Measurements from ENCODE around the gene FRMD8. TPM values are rescaled to one million over a fixed set of nuclear protein-coding genes. Genes with fewer than 3 reads are reported as not detected.

The FRMD8 gene
- polyA plus RNA-seq, 3 donors = 33.7 to 41.2 (median 35.4) TPM

GRCh38 chr11:65340226-65340625, 46.2 kb upstream of the FRMD8 start:
- Mint-ChIP-seq H3K27me3 (ENCODE audit: low read depth in 3 of 3) (no peaks in the 10 kb centered on the region), H3K27ac (peak overlapping the region in 2 of 7 donors; percentile 13 to 42), H3K4me1 (peaks cover 13% of the 10 kb centered on the region), H3K36me3 (peaks cover 61 to 78% of the 10 kb centered on the region in 2 donors), H3K4me3 (no peak overlapping the region), H3K9me3 (peaks cover 0 to 1% (median 0%) of the 10 kb centered on the region in 7 donors)
- Histone ChIP-seq H3K9ac (ENCODE audit: insufficient read depth, low read length, poor library complexity, severe bottlenecking) (no peak overlapping the region), H3K4me2 (replicated peaks; ENCODE audit: extremely low read depth, low read length, poor library complexity, severe bottlenecking) (no peak overlapping the region), H3K4me3 (replicated peaks in 1 of 3; ENCODE audit: low read depth in 2 of 3, low read length in 3 of 3) (no peak overlapping the region), H3K36me3 (replicated peaks in 1 of 2; ENCODE audit: control insufficient read depth in 1 of 2, insufficient read depth in 2 of 2, low read length in 2 of 2) (peaks cover 57 to 73% of the 10 kb centered on the region in 2 donors), H3K79me2 (ENCODE audit: insufficient read depth, low read length) (peaks cover 59% of the 10 kb centered on the region), H3K27me3 (ENCODE audit: control insufficient read depth in 2 of 2, insufficient read depth in 2 of 2, low read length in 2 of 2) (no peaks in the 10 kb centered on the region), H3K9me3 (replicated peaks in 1 of 2; ENCODE audit: control insufficient read depth in 1 of 2, insufficient read depth in 1 of 2, low read length in 2 of 2) (no peaks in the 10 kb centered on the region), H3K27ac (ENCODE audit: low read depth in 1 of 2, low read length in 2 of 2) (no peak overlapping the region), H2AFZ (ENCODE audit: insufficient read depth, low read depth, low read length, poor library complexity, severe bottlenecking) (no peak overlapping the region), H4K20me1 (ENCODE audit: insufficient read depth, low read length) (peaks cover 70% of the 10 kb centered on the region), H3K4me1 (ENCODE audit: control insufficient read depth in 1 of 2, insufficient read depth in 2 of 2, low read length in 2 of 2) (peaks cover under 1 to 4% of the 10 kb centered on the region in 2 donors)
- DNase-seq = no peak
- 98% methylated on average over 8 of the region's 11 CpGs for WGBS (ENCODE audit: insufficient coverage)
- intact Hi-C loops (cut with micrococcal nuclease) = no loop called here
- TF ChIP-seq CTCF (IDR thresholded peaks at IDR 0.05) = no peak

- H3K4me1 Mint-ChIP-seq = peaks cover 8% of the 10 kb centered on the region
- H3K9me3 Mint-ChIP-seq = peaks cover 0 to 1% (median 0%) of the 10 kb centered on the region in 7 donors
- Histone ChIP-seq H3K9me3 (replicated peaks in 1 of 2; ENCODE audit: control insufficient read depth in 1 of 2, insufficient read depth in 1 of 2, low read length in 2 of 2) (no peaks in the 10 kb centered on the region), H3K4me2 (replicated peaks; ENCODE audit: extremely low read depth, low read length, poor library complexity, severe bottlenecking) (no peak overlapping the region), H4K20me1 (ENCODE audit: insufficient read depth, low read length) (peaks cover 63% of the 10 kb centered on the region), H3K79me2 (ENCODE audit: insufficient read depth, low read length) (peaks cover 43% of the 10 kb centered on the region), H3K27ac (ENCODE audit: low read depth in 1 of 2, low read length in 2 of 2) (no peak overlapping the region), H3K4me3 (replicated peaks in 1 of 3; ENCODE audit: low read depth in 2 of 3, low read length in 3 of 3) (no peak overlapping the region), H3K9ac (ENCODE audit: insufficient read depth, low read length, poor library complexity, severe bottlenecking) (no peak overlapping the region), H3K36me3 (replicated peaks in 1 of 2; ENCODE audit: control insufficient read depth in 1 of 2, insufficient read depth in 2 of 2, low read length in 2 of 2) (peaks cover 72 to 89% of the 10 kb centered on the region in 2 donors), H2AFZ (ENCODE audit: insufficient read depth, low read depth, low read length, poor library complexity, severe bottlenecking) (no peak overlapping the region), H3K4me1 (ENCODE audit: control insufficient read depth in 1 of 2, insufficient read depth in 2 of 2, low read length in 2 of 2) (no peaks in the 10 kb centered on the region), H3K27me3 (ENCODE audit: control insufficient read depth in 2 of 2, insufficient read depth in 2 of 2, low read length in 2 of 2) (no peaks in the 10 kb centered on the region)
- TF ChIP-seq CTCF (IDR thresholded peaks at IDR 0.05) = no peak
- no peak overlapping the region for H3K27ac Mint-ChIP-seq
- intact Hi-C loops (cut with micrococcal nuclease) = no loop called here
- WGBS (ENCODE audit: insufficient coverage) = 93% methylated on average over 2 of the region's 3 CpGs
- H3K27me3 Mint-ChIP-seq (ENCODE audit: low read depth in 3 of 3) = no peaks in the 10 kb centered on the region
- H3K4me3 Mint-ChIP-seq = no peak overlapping the region
- H3K36me3 Mint-ChIP-seq = peaks cover 76 to 88% of the 10 kb centered on the region in 2 donors
- no peak for DNase-seq
Observed at GRCh38 chr11:65341856-65342255, 44.6 kb upstream of the FRMD8 start.

Measured in CD14-positive monocyte (primary cell).